ENCODE measurements around the gene CPN2. TPM values are rescaled to one million over a fixed set of nuclear protein-coding genes. Genes with fewer than 3 reads are reported as not detected.
A peak's percentile ranks its signal among the peaks of the same experiment; 100 is the strongest.

CPN2 gene
- total RNA-seq, 3 donors from 2014 or later (not counting 1 experiment from before 2014, with no cell fraction given) = not detected

- DNase-seq (no peak), ATAC-seq (no peak)
- H3K9me3 ChIP-seq (ENCODE audit: control insufficient read depth, insufficient read depth, low read length) = no peaks in the 10 kb centered on the region
- H3K4me1 Mint-ChIP-seq = no peaks in the 10 kb centered on the region
- H3K36me3 Mint-ChIP-seq = no peaks in the 10 kb centered on the region
- no peaks in the 10 kb centered on the region for H3K9me3 Mint-ChIP-seq
- 85% methylated on average over 9 of the region's 10 CpGs for WGBS (ENCODE audit: insufficient coverage)
- H3K4me3 Mint-ChIP-seq = no peak overlapping the region
- H3K4me1 ChIP-seq (ENCODE audit: control insufficient read depth, insufficient read depth, low read length) = no peaks in the 10 kb centered on the region
- H3K27me3 ChIP-seq (ENCODE audit: control insufficient read depth, insufficient read depth, low read length) = peaks cover 6% of the 10 kb centered on the region
- TF ChIP-seq CTCF (IDR thresholded peaks at IDR 0.05) = no peak
- no peak overlapping the region for H3K4me3 ChIP-seq (ENCODE audit: low read length)
- peaks cover 16 to 33% of the 10 kb centered on the region in 2 donors for H3K27me3 Mint-ChIP-seq (ENCODE audit: low read depth in 2 of 2)
- no peak overlapping the region for H3K27ac Mint-ChIP-seq
- intact Hi-C loops (cut with micrococcal nuclease) = no loop called here
- H3K36me3 ChIP-seq (ENCODE audit: control insufficient read depth, insufficient read depth, low read length) = no peaks in the 10 kb centered on the region
- no peak overlapping the region for H3K27ac ChIP-seq (ENCODE audit: low read length)
These were observed 19.6 kb upstream of the CPN2 start for GRCh38 chr3:194370753-194371152.

GRCh38 chr3:194369522-194370279 lies 18.6 kb upstream of the CPN2 start, which contains the start of gene LRRC15:
TSS of gene LRRC15 (minus strand) at chr3:194369743. CDS start at chr3:194361043, 8,700 bp downstream.
- DNase-seq = peak in 1 of 2 donors; percentile 8
- H3K27me3 Mint-ChIP-seq (ENCODE audit: low read depth in 2 of 2) = peaks cover 10 to 33% of the 10 kb centered on the region in 2 donors
- no peak within 1 kb of the TSS for H3K27ac Mint-ChIP-seq
- no peaks in the 10 kb centered on the region for H3K4me1 ChIP-seq (ENCODE audit: control insufficient read depth, insufficient read depth, low read length)
- TF ChIP-seq CTCF (IDR thresholded peaks at IDR 0.05) = no peak
- H3K4me3 Mint-ChIP-seq = no peak within 1 kb of the TSS
- H3K4me3 ChIP-seq (ENCODE audit: low read length) = no peak within 1 kb of the TSS
- intact Hi-C loops (cut with micrococcal nuclease) = no loop called here
- H3K9me3 Mint-ChIP-seq = no peaks in the 10 kb centered on the region
- no peaks in the 10 kb centered on the region for H3K36me3 ChIP-seq (ENCODE audit: control insufficient read depth, insufficient read depth, low read length)
- no peaks in the 10 kb centered on the region for H3K9me3 ChIP-seq (ENCODE audit: control insufficient read depth, insufficient read depth, low read length)
- ATAC-seq = no peak
- 28% methylated on average over 21 of the region's 21 CpGs for WGBS (ENCODE audit: insufficient coverage)
- H3K27ac ChIP-seq (ENCODE audit: low read length) = no peak within 1 kb of the TSS
- peaks cover 6% of the 10 kb centered on the region for H3K27me3 ChIP-seq (ENCODE audit: control insufficient read depth, insufficient read depth, low read length)
- H3K4me1 Mint-ChIP-seq = no peaks in the 10 kb centered on the region
- no peaks in the 10 kb centered on the region for H3K36me3 Mint-ChIP-seq

GRCh38 chr3:194368918-194369317 lies 17.8 kb upstream of the CPN2 start:
- no peak overlapping the region for H3K4me3 ChIP-seq (ENCODE audit: low read length)
- no peaks in the 10 kb centered on the region for H3K36me3 ChIP-seq (ENCODE audit: control insufficient read depth, insufficient read depth, low read length)
- WGBS (ENCODE audit: insufficient coverage) = 79% methylated on average over 6 of the region's 6 CpGs
- no peak overlapping the region for H3K4me3 Mint-ChIP-seq
- DNase-seq (no peak), ATAC-seq (no peak)
- no peaks in the 10 kb centered on the region for H3K9me3 Mint-ChIP-seq
- no peaks in the 10 kb centered on the region for H3K4me1 Mint-ChIP-seq
- H3K27me3 Mint-ChIP-seq (ENCODE audit: low read depth in 2 of 2) = peaks cover 10 to 33% of the 10 kb centered on the region in 2 donors
- peaks cover 6% of the 10 kb centered on the region for H3K27me3 ChIP-seq (ENCODE audit: control insufficient read depth, insufficient read depth, low read length)
- H3K27ac Mint-ChIP-seq = no peak overlapping the region
- no peak overlapping the region for H3K27ac ChIP-seq (ENCODE audit: low read length)
- no peaks in the 10 kb centered on the region for H3K36me3 Mint-ChIP-seq
- H3K4me1 ChIP-seq (ENCODE audit: control insufficient read depth, insufficient read depth, low read length) = no peaks in the 10 kb centered on the region
- no peak for TF ChIP-seq CTCF (IDR thresholded peaks at IDR 0.05)
- intact Hi-C loops (cut with micrococcal nuclease) = no loop called here
- no peaks in the 10 kb centered on the region for H3K9me3 ChIP-seq (ENCODE audit: control insufficient read depth, insufficient read depth, low read length)
